Measurements from ENCODE around the gene TEAD4. TPM values are rescaled to one million over a fixed set of nuclear protein-coding genes. Genes with fewer than 3 reads are reported as not detected.
A peak's percentile ranks its signal among the peaks of the same experiment; 100 is the strongest.
"Not testable (repeated sequence)": the region's sequence is repeated elsewhere in the genome, so short reads cannot be mapped to it uniquely, and the experiment has no call there.

Gene TEAD4
- total and polyA plus RNA-seq, 2 experiments from 2014 or later: 5.5 to 12.7 TPM

DNA sequence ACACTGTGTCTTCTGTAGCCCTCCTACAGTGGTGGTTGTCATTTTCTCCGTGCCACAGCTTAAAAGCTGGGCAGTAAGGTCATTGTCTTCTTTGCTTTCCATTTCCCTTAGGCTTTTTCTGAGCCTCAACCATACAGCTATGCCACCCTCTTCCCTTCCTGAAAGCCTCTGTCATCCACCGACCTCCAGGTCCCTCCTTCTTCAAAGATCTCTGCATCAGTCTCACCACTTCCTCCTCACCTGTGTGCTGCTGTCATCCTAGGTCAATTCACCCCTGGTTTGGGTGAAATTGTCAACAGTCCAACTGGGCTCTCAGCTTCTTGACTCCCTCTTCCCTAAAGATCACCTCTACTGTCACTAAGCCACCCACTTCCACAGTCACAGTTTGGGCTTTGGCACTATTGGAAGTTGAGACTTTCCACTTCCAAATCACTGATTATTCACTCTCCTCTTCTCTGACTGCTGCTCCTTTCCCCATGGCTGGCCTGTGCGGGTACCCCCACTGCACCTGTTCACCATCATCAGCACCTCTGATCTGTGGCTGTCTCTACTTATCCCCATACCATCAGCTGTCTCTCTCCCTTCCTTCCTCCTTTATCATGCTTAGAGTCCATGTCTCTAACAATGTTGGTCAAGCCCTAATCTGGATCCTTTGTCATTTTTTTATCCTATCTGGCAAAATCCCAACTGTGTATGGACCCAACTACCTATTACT, 102.5 kb downstream of the TEAD4 start:
- H3K4me3 ChIP-seq: no peak overlapping the region
- no peaks in the 10 kb centered on the region for H4K20me1 ChIP-seq (ENCODE audit: insufficient read depth, poor library complexity, severe bottlenecking)
- no peak overlapping the region for H3K27ac ChIP-seq
- no peak for DNase-seq (ENCODE audit: low spot score)
- no peaks in the 10 kb centered on the region for H3K27me3 ChIP-seq
- no peaks in the 10 kb centered on the region for H3K4me1 ChIP-seq (ENCODE audit: insufficient read depth)
- H3K9me2 ChIP-seq (replicated peaks; ENCODE audit: insufficient read depth): no peaks in the 10 kb centered on the region
- no peaks in the 10 kb centered on the region for H3K36me3 ChIP-seq (replicated peaks; ENCODE audit: insufficient read depth, low read depth)
- H3K9me3 ChIP-seq (ENCODE audit: low read depth): no peaks in the 10 kb centered on the region
- WGBS (ENCODE audit: low lambda C conversion rate, missing lambda C conversion rate): 78% methylated on average over 3 of the region's 3 CpGs
- H3K4me2 ChIP-seq: no peak overlapping the region
- no peak overlapping the region for H2AFZ ChIP-seq
- no peaks in the 10 kb centered on the region for H3K79me2 ChIP-seq
- TF ChIP-seq, protein P1, sequence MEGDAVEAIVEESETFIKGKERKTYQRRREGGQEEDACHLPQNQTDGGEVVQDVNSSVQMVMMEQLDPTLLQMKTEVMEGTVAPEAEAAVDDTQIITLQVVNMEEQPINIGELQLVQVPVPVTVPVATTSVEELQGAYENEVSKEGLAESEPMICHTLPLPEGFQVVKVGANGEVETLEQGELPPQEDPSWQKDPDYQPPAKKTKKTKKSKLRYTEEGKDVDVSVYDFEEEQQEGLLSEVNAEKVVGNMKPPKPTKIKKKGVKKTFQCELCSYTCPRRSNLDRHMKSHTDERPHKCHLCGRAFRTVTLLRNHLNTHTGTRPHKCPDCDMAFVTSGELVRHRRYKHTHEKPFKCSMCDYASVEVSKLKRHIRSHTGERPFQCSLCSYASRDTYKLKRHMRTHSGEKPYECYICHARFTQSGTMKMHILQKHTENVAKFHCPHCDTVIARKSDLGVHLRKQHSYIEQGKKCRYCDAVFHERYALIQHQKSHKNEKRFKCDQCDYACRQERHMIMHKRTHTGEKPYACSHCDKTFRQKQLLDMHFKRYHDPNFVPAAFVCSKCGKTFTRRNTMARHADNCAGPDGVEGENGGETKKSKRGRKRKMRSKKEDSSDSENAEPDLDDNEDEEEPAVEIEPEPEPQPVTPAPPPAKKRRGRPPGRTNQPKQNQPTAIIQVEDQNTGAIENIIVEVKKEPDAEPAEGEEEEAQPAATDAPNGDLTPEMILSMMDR (IDR thresholded peaks at IDR 0.05; ENCODE audit: poor library complexity): no peak
- TF ChIP-seq EZH2 (IDR thresholded peaks at IDR 0.05; ENCODE audit: borderline replicate concordance): no peak
- no peak for TF ChIP-seq EZH2phosphoT487 (IDR thresholded peaks at IDR 0.05; ENCODE audit: low read depth, severe bottlenecking, unreplicated experiment)

DNA sequence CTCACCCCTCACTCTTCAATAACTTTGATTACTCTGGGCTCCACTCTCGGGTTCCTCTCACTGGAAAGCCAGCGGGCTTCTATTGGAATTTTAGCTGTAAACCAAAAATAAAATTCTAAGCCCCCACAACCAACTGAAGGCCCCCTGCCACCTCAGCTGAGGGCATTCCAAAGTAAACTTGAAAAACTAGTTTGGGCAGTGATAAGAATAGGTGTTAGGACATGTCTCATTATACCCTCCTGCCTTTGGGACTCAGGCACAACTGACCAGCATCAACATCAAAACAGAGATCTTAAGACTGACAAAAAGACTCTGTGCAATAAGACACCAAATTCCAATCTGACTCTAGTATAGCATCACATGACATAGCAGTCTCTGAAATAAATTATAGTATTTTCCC, 106.1 kb downstream of the TEAD4 start:
- Histone ChIP-seq H3K9me3 (ENCODE audit: low read depth) (no peaks in the 10 kb centered on the region), H3K79me2 (no peaks in the 10 kb centered on the region), H3K4me3 (no peak overlapping the region), H3K36me3 (replicated peaks; ENCODE audit: insufficient read depth, low read depth) (no peaks in the 10 kb centered on the region), H3K9me2 (replicated peaks; ENCODE audit: insufficient read depth) (no peaks in the 10 kb centered on the region), H3K4me1 (ENCODE audit: insufficient read depth) (peaks cover 8% of the 10 kb centered on the region), H3K27me3 (no peaks in the 10 kb centered on the region), H3K27ac (no peak overlapping the region), H4K20me1 (ENCODE audit: insufficient read depth, poor library complexity, severe bottlenecking) (no peaks in the 10 kb centered on the region), H3K4me2 (no peak overlapping the region), H2AFZ (no peak overlapping the region)
- no peak for TF ChIP-seq EZH2phosphoT487 (IDR thresholded peaks at IDR 0.05; ENCODE audit: low read depth, severe bottlenecking, unreplicated experiment)
- TF ChIP-seq, protein P1 (IDR thresholded peaks at IDR 0.05; ENCODE audit: poor library complexity): no peak
- TF ChIP-seq EZH2 (IDR thresholded peaks at IDR 0.05; ENCODE audit: borderline replicate concordance): no peak
- 61% methylated on average over 2 of the region's 2 CpGs for WGBS (ENCODE audit: low lambda C conversion rate, missing lambda C conversion rate)
- no peak for DNase-seq (ENCODE audit: low spot score)

GRCh38 chr12:3065846-3066245, 106.6 kb downstream of the TEAD4 start:
- not testable (repeated sequence) for DNase-seq (ENCODE audit: low spot score); H3K36me3 ChIP-seq (replicated peaks; ENCODE audit: insufficient read depth, low read depth); H3K27ac ChIP-seq; H3K9me3 ChIP-seq (ENCODE audit: low read depth); H3K27me3 ChIP-seq; H3K4me1 ChIP-seq (ENCODE audit: insufficient read depth); H3K9me2 ChIP-seq (replicated peaks; ENCODE audit: insufficient read depth); H3K4me3 ChIP-seq; H4K20me1 ChIP-seq (ENCODE audit: insufficient read depth, poor library complexity, severe bottlenecking); H3K4me2 ChIP-seq; H3K79me2 ChIP-seq; H2AFZ ChIP-seq
- WGBS (ENCODE audit: low lambda C conversion rate, missing lambda C conversion rate): 66% methylated on average over 3 of the region's 3 CpGs

- no peaks in the 10 kb centered on the region for H3K9me2 ChIP-seq (replicated peaks; ENCODE audit: insufficient read depth)
- no peaks in the 10 kb centered on the region for H3K27me3 ChIP-seq
- whole genome bisulfite sequencing (ENCODE audit: low lambda C conversion rate, missing lambda C conversion rate): 64% methylated on average over 4 of the region's 4 CpGs
- peaks cover 8% of the 10 kb centered on the region for H3K4me1 ChIP-seq (ENCODE audit: insufficient read depth)
- H2AFZ ChIP-seq: no peak overlapping the region
- peak overlapping the region; percentile 0 for H3K27ac ChIP-seq
- H3K79me2 ChIP-seq: no peaks in the 10 kb centered on the region
- H3K4me3 ChIP-seq: no peak overlapping the region
- TF ChIP-seq, protein P1 (IDR thresholded peaks at IDR 0.05; ENCODE audit: poor library complexity): no peak
- TF ChIP-seq EZH2phosphoT487 (IDR thresholded peaks at IDR 0.05; ENCODE audit: low read depth, severe bottlenecking, unreplicated experiment) (no peak), EZH2 (IDR thresholded peaks at IDR 0.05; ENCODE audit: borderline replicate concordance) (no peak)
- H3K36me3 ChIP-seq (replicated peaks; ENCODE audit: insufficient read depth, low read depth): no peaks in the 10 kb centered on the region
- H3K4me2 ChIP-seq: peak overlapping the region; percentile 22
- H3K9me3 ChIP-seq (ENCODE audit: low read depth): no peaks in the 10 kb centered on the region
- no peaks in the 10 kb centered on the region for H4K20me1 ChIP-seq (ENCODE audit: insufficient read depth, poor library complexity, severe bottlenecking)
- no peak for DNase-seq (ENCODE audit: low spot score)
These were observed 110.5 kb downstream of the TEAD4 start for GRCh38 chr12:3069714-3070113.

Data from hepatocyte (in vitro differentiated cells).